Stimulated activated naive CD8-positive, alpha-beta T cell treated with anti-CD3 and anti-CD28 coated beads, Interleukin-15, amount 100 ng/mL, for 72 hours (primary cell): ENCODE measurements around the gene NRN1.
"Not testable (repeated sequence)": the region's sequence is repeated elsewhere in the genome, so short reads cannot be mapped to it uniquely, and the experiment has no call there.

ENCODE experiments used
- ATAC-seq: fragments of 150-1000 bp; cut with Tn5 transposase; 2 replicates; pipeline ENCODE4 v1.10.0; 2021; ENCODE audit warnings: mild to moderate bottlenecking, moderate library complexity
- DNase-seq, 2 donors: peaks; one replicate each; pipeline ENCODE4 v3.0.0; 2021 to 2022
- H3K27ac Mint-ChIP-seq, 2 donors: one replicate each; pipeline ENCODE4 v1.8.0; 2022; ENCODE audit warnings: mild to moderate bottlenecking in 2 of 2, mixed read lengths in 2 of 2, moderate library complexity in 2 of 2
- H3K27me3 Mint-ChIP-seq: one replicate; pipeline ENCODE4 v1.8.0; 2022; ENCODE audit warnings: mixed read lengths
- H3K4me1 Mint-ChIP-seq: one replicate; pipeline ENCODE4 v1.8.0; 2022; ENCODE audit warnings: mild to moderate bottlenecking, mixed read lengths
- H3K4me3 Mint-ChIP-seq, 2 donors: one replicate each; pipeline ENCODE4 v1.8.0; 2022; ENCODE audit warnings: mild to moderate bottlenecking in 2 of 2, mixed read lengths in 2 of 2, moderate library complexity in 1 of 2
- H3K9me3 Mint-ChIP-seq, 2 donors: one replicate each; pipeline ENCODE4 v1.8.0; 2022; ENCODE audit warnings: mixed read lengths in 2 of 2

Gene NRN1

GRCh38 chr6:5968817-5969734 is 37.6 kb downstream of the NRN1 start:
- peaks cover 0 to 6% of the 10 kb centered on the region in 2 donors for H3K9me3 Mint-ChIP-seq
- peaks cover 31% of the 10 kb centered on the region for H3K27me3 Mint-ChIP-seq
- no peak overlapping the region for H3K27ac Mint-ChIP-seq
- peaks cover 27% of the 10 kb centered on the region for H3K4me1 Mint-ChIP-seq
- no peak for DNase-seq
- H3K4me3 Mint-ChIP-seq: peak overlapping the region in 1 of 2 donors; percentile 27
- no peak for ATAC-seq

- not testable (repeated sequence) for H3K4me3 Mint-ChIP-seq, H3K27ac Mint-ChIP-seq, H3K9me3 Mint-ChIP-seq, DNase-seq, ATAC-seq
- Mint-ChIP-seq H3K4me1 (peaks cover 27% of the 10 kb centered on the region), H3K27me3 (peaks cover 36% of the 10 kb centered on the region)
Observed at GRCh38 chr6:5968036-5968435, 38.7 kb downstream of the NRN1 start.

- Mint-ChIP-seq H3K9me3 (peaks cover 0 to under 1% of the 10 kb centered on the region in 2 donors), H3K4me1 (peaks cover 27% of the 10 kb centered on the region), H3K4me3 (no peak overlapping the region), H3K27ac (no peak overlapping the region), H3K27me3 (peaks cover 33% of the 10 kb centered on the region)
- DNase-seq: peak in 1 of 2 donors; percentile 30
- ATAC-seq: peak; percentile 53
Observed at GRCh38 chr6:5967594-5967993, 39.1 kb downstream of the NRN1 start.

- DNase-seq: no peak
- no peak for ATAC-seq
- H3K9me3 Mint-ChIP-seq: no peaks in the 10 kb centered on the region
- no peak overlapping the region for H3K4me3 Mint-ChIP-seq
- H3K27ac Mint-ChIP-seq: no peak overlapping the region
- H3K4me1 Mint-ChIP-seq: peaks cover 7% of the 10 kb centered on the region
- H3K27me3 Mint-ChIP-seq: peaks cover 9% of the 10 kb centered on the region
Observed at GRCh38 chr6:5962794-5963193, 43.9 kb downstream of the NRN1 start.

GRCh38 chr6:5961836-5962235 is 44.9 kb downstream of the NRN1 start:
- H3K27me3 Mint-ChIP-seq: peaks cover 9% of the 10 kb centered on the region
- H3K9me3 Mint-ChIP-seq: no peaks in the 10 kb centered on the region
- no peak for ATAC-seq
- no peak overlapping the region for H3K27ac Mint-ChIP-seq
- no peak for DNase-seq
- H3K4me1 Mint-ChIP-seq: no peaks in the 10 kb centered on the region
- H3K4me3 Mint-ChIP-seq: no peak overlapping the region

- Mint-ChIP-seq H3K27me3 (peaks cover 9% of the 10 kb centered on the region), H3K4me1 (no peaks in the 10 kb centered on the region), H3K4me3 (no peak overlapping the region), H3K9me3 (no peaks in the 10 kb centered on the region), H3K27ac (no peak overlapping the region)
- no peak for DNase-seq
- no peak for ATAC-seq
Observed at GRCh38 chr6:5960456-5960855, 46.3 kb downstream of the NRN1 start.

- no peak overlapping the region for H3K4me3 Mint-ChIP-seq
- DNase-seq: no peak
- peaks cover 9% of the 10 kb centered on the region for H3K27me3 Mint-ChIP-seq
- no peak for ATAC-seq
- H3K9me3 Mint-ChIP-seq: no peaks in the 10 kb centered on the region
- H3K27ac Mint-ChIP-seq: no peak overlapping the region
- no peaks in the 10 kb centered on the region for H3K4me1 Mint-ChIP-seq
Observed at GRCh38 chr6:5958921-5959320, 47.8 kb downstream of the NRN1 start.

- Mint-ChIP-seq H3K4me3 (no peak overlapping the region), H3K27me3 (no peaks in the 10 kb centered on the region), H3K27ac (no peak overlapping the region), H3K9me3 (no peaks in the 10 kb centered on the region), H3K4me1 (no peaks in the 10 kb centered on the region)
- DNase-seq (no peak), ATAC-seq (no peak)
Observed at GRCh38 chr6:5956939-5957338, 49.8 kb downstream of the NRN1 start.

- ATAC-seq (peak; percentile 66), DNase-seq (peak; percentile 13 to 25)
- H3K27ac Mint-ChIP-seq: no peak overlapping the region
- H3K4me1 Mint-ChIP-seq: no peaks in the 10 kb centered on the region
- H3K4me3 Mint-ChIP-seq: no peak overlapping the region
- H3K27me3 Mint-ChIP-seq: no peaks in the 10 kb centered on the region
- H3K9me3 Mint-ChIP-seq: no peaks in the 10 kb centered on the region
Observed at GRCh38 chr6:5950361-5950785, 56.4 kb downstream of the NRN1 start.
